Nephron progenitor cell (in vitro differentiated cells): Measurements from ENCODE around the gene TMTC1.

Experiments used
- DNase-seq: peaks from one replicate; pipeline ENCODE4 v3.0.0; 2021
- H3K27ac Mint-ChIP-seq: 2 replicates; pipeline ENCODE4 v1.8.0; 2021; ENCODE audit warnings: mild to moderate bottlenecking, moderate library complexity, mixed read lengths
- H3K27me3 Mint-ChIP-seq: 2 replicates; pipeline ENCODE4 v1.8.0; 2021; ENCODE audit warnings: mild to moderate bottlenecking, low read depth, mixed read lengths; ENCODE audit not compliant: poor library complexity
- H3K36me3 Mint-ChIP-seq: 2 replicates; pipeline ENCODE4 v1.8.0; 2021; ENCODE audit warnings: low read depth, mixed read lengths
- H3K4me1 Mint-ChIP-seq: 2 replicates; pipeline ENCODE4 v1.8.0; 2021; ENCODE audit warnings: mixed read lengths
- H3K4me3 Mint-ChIP-seq: 2 replicates; pipeline ENCODE4 v1.8.0; 2021; ENCODE audit warnings: mild to moderate bottlenecking, moderate library complexity, mixed read lengths
- H3K9me3 Mint-ChIP-seq: 2 replicates; pipeline ENCODE4 v1.8.0; 2021; ENCODE audit warnings: mild to moderate bottlenecking, moderate library complexity, mixed read lengths
- CTCF ChIP-seq: fragments of 200-600 bp; sonication (generic); IDR thresholded peaks from 2 replicates; pipeline ENCODE4 v1.5.0; 2021; ENCODE audit warnings: antibody characterized with exemption

The TMTC1 gene

GRCh38 chr12:29667011-29667410 lies 116.7 kb downstream of the TMTC1 start:
- no peak overlapping the region for H3K27ac Mint-ChIP-seq
- H3K4me1 Mint-ChIP-seq, result peaks cover 18% of the 10 kb centered on the region
- DNase-seq, result no peak
- H3K9me3 Mint-ChIP-seq, result peaks cover 4% of the 10 kb centered on the region
- no peaks in the 10 kb centered on the region for H3K27me3 Mint-ChIP-seq
- no peak for TF ChIP-seq CTCF
- H3K36me3 Mint-ChIP-seq, result peaks cover 5% of the 10 kb centered on the region
- no peak overlapping the region for H3K4me3 Mint-ChIP-seq

- H3K9me3 Mint-ChIP-seq, result peaks cover 4% of the 10 kb centered on the region
- no peak overlapping the region for H3K27ac Mint-ChIP-seq
- no peaks in the 10 kb centered on the region for H3K27me3 Mint-ChIP-seq
- no peak for TF ChIP-seq CTCF
- peaks cover 5% of the 10 kb centered on the region for H3K36me3 Mint-ChIP-seq
- H3K4me3 Mint-ChIP-seq, result no peak overlapping the region
- DNase-seq, result no peak
- H3K4me1 Mint-ChIP-seq, result peaks cover 11% of the 10 kb centered on the region
Observed at GRCh38 chr12:29665107-29665506, 118.6 kb downstream of the TMTC1 start.

GRCh38 chr12:29662734-29663323 lies 120.9 kb downstream of the TMTC1 start:
- DNase-seq, result no peak
- peaks cover 9% of the 10 kb centered on the region for H3K4me1 Mint-ChIP-seq
- no peak overlapping the region for H3K4me3 Mint-ChIP-seq
- H3K36me3 Mint-ChIP-seq, result peaks cover 5% of the 10 kb centered on the region
- peak overlapping the region; percentile 54 for H3K27ac Mint-ChIP-seq
- H3K9me3 Mint-ChIP-seq, result peaks cover 4% of the 10 kb centered on the region
- no peaks in the 10 kb centered on the region for H3K27me3 Mint-ChIP-seq
- no peak for TF ChIP-seq CTCF

- peaks cover 5% of the 10 kb centered on the region for H3K36me3 Mint-ChIP-seq
- H3K27ac Mint-ChIP-seq, result no peak overlapping the region
- no peak overlapping the region for H3K4me3 Mint-ChIP-seq
Observed at GRCh38 chr12:29660847-29661246, 122.9 kb downstream of the TMTC1 start.

GRCh38 chr12:29656762-29657538 lies 126.8 kb downstream of the TMTC1 start:
- Mint-ChIP-seq H3K4me1 (peaks cover 6% of the 10 kb centered on the region), H3K27me3 (no peaks in the 10 kb centered on the region), H3K4me3 (no peak overlapping the region), H3K36me3 (no peaks in the 10 kb centered on the region), H3K27ac (no peak overlapping the region), H3K9me3 (no peaks in the 10 kb centered on the region)
- no peak for TF ChIP-seq CTCF
- no peak for DNase-seq

More at GRCh38 chr12:29660847-29661246, 122.9 kb downstream of the TMTC1 start:
- Mint-ChIP-seq H3K4me1 (peaks cover 7% of the 10 kb centered on the region), H3K27me3 (no peaks in the 10 kb centered on the region), H3K9me3 (peaks cover 4% of the 10 kb centered on the region)
- DNase-seq, result no peak
- no peak for TF ChIP-seq CTCF

- H3K4me1 Mint-ChIP-seq, result peaks cover 12% of the 10 kb centered on the region
- no peak for DNase-seq
- no peak overlapping the region for H3K27ac Mint-ChIP-seq
- no peak for TF ChIP-seq CTCF
- H3K4me3 Mint-ChIP-seq, result no peak overlapping the region
- no peaks in the 10 kb centered on the region for H3K9me3 Mint-ChIP-seq
- no peaks in the 10 kb centered on the region for H3K27me3 Mint-ChIP-seq
- H3K36me3 Mint-ChIP-seq, result no peaks in the 10 kb centered on the region
Observed at GRCh38 chr12:29655861-29656260, 127.9 kb downstream of the TMTC1 start.
